GM13976 (cell line): ENCODE measurements around the gene LSM3.

Experiments used
- DNase-seq: peaks from one replicate; pipeline ENCODE4 v3.0.0; 2012; ENCODE audit warnings: low spot score
- CTCF ChIP-seq: IDR thresholded peaks from 2 replicates; pipeline ENCODE4 v1.5.1; 2012; ENCODE audit warnings: borderline replicate concordance, mild to moderate bottlenecking; ENCODE audit not compliant: insufficient read depth; ENCODE audit errors: extremely low read depth, missing control alignments, control extremely low read depth
- in situ Hi-C: fragments of 300-500 bp; cut with MboI; formaldehyde crosslinking; loops from one replicate; pipeline ENCODE4 v1.12.0; 2022; ENCODE audit warnings: low sequenced_read_pairs, mixed read lengths, inconsistent platforms; ENCODE audit not compliant: unreplicated experiment

Gene LSM3

GRCh38 chr3:14172496-14172895 is 6.1 kb upstream of the LSM3 start:
- no peak for DNase-seq
- in situ Hi-C loops: no loop called here
- no peak for TF ChIP-seq CTCF

GRCh38 chr3:14174483-14174882 is 4.1 kb upstream of the LSM3 start:
- no peak for TF ChIP-seq CTCF
- in situ Hi-C loops: no loop called here
- DNase-seq: no peak

- in situ Hi-C loops: no loop called here
- TF ChIP-seq CTCF: no peak
- no peak for DNase-seq
Observed at GRCh38 chr3:14175383-14176037, 3.1 kb upstream of the LSM3 start.

GRCh38 chr3:14177580-14178246 is 904 bp upstream of the LSM3 start:
- no peak for TF ChIP-seq CTCF
- DNase-seq: no peak
- in situ Hi-C loops: no loop called here

- in situ Hi-C loops: no loop called here
- DNase-seq: no peak
- TF ChIP-seq CTCF: no peak
Observed at GRCh38 chr3:14179114-14179465, 473 bp downstream of the LSM3 start.

- TF ChIP-seq CTCF: no peak
- in situ Hi-C loops: no loop called here
Observed at GRCh38 chr3:14179795-14180194, 1.2 kb downstream of the LSM3 start.

More at GRCh38 chr3:14179795-14180194, 1.2 kb downstream of the LSM3 start:
- DNase-seq: no peak
